Left ventricle myocardium inferior (tissue), 1 donor: Measurements from ENCODE around the gene MED12L. TPM values are rescaled to one million over a fixed set of nuclear protein-coding genes. Genes with fewer than 3 reads are reported as not detected.

Experiments
- DNase-seq: peaks from one replicate; pipeline ENCODE4 v3.0.0-alpha.2; 2020
- H3K27ac ChIP-seq: fragments of 200-600 bp; replicated peaks from 2 replicates; pipeline ENCODE4 v1.8.0; 2021
- H3K27me3 ChIP-seq: fragments of 200-600 bp; 2 replicates; pipeline ENCODE4 v1.8.0; 2021; ENCODE audit warnings: low read depth
- H3K36me3 ChIP-seq: fragments of 200-600 bp; 2 replicates; pipeline ENCODE4 v1.8.0; 2021
- H3K4me1 ChIP-seq: fragments of 200-600 bp; 2 replicates; pipeline ENCODE4 v1.8.0; 2021
- H3K4me3 ChIP-seq: fragments of 200-600 bp; 2 replicates; pipeline ENCODE4 v1.8.0; 2021; ENCODE audit warnings: mild to moderate bottlenecking, moderate library complexity
- H3K9me3 ChIP-seq: fragments of 200-600 bp; replicated peaks from 2 replicates; pipeline ENCODE4 v1.8.0; 2021
- intact Hi-C: fragments of 100-400 bp; cut with micrococcal nuclease; formaldehyde crosslinking; loops from one replicate; pipeline ENCODE4 v1.11.0; 2022
- total RNA-seq: library from RNA; stranded (reverse); fragmentation: NEBNext Ultra II Directional; extraction: Animal tissue kit (Norgen Biotek cat#: 25700); gene quantifications from one replicate; pipeline ENCODE4 v1.2.1, GENCODE V29; 2021
- TF ChIP-seq, protein P1 (sequence below): fragments of 200-600 bp; IDR thresholded peaks from 2 replicates; pipeline ENCODE4 v1.8.0; 2021; ENCODE audit warnings: antibody characterized with exemption, mild to moderate bottlenecking, borderline replicate concordance
- donor health status: DM: no; HTN: yes; CAD: no; lungs with severe emphysema.

Gene MED12L
- total RNA-seq, 1 donor from 2014 or later: 0.82 TPM

DNA sequence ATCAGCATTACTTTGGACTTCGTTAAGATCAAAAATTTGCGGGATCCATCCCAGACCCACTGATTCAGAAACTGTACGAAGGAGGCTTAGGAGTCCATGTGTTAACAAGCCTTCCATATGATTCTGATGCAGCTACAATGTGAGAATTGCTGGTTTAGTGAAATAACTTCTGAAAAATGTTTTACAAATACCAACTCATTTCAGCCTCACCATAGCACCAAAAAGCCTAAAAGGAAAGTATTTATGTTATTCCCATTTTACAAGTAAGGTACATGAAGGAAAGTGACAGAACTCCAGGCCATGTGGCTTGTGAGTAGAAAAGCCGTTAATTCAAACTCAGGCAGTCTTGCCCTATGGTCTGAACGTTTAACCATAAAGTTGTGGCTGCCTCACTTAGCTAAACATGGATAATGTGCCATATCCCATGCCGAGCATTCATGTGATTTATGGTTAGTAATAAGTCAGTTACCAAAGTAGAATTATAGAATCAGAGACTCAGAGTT, 376.9 kb downstream of the MED12L start:
- no peak overlapping the region for H3K27ac ChIP-seq
- no peaks in the 10 kb centered on the region for H3K9me3 ChIP-seq
- TF ChIP-seq, protein P1, sequence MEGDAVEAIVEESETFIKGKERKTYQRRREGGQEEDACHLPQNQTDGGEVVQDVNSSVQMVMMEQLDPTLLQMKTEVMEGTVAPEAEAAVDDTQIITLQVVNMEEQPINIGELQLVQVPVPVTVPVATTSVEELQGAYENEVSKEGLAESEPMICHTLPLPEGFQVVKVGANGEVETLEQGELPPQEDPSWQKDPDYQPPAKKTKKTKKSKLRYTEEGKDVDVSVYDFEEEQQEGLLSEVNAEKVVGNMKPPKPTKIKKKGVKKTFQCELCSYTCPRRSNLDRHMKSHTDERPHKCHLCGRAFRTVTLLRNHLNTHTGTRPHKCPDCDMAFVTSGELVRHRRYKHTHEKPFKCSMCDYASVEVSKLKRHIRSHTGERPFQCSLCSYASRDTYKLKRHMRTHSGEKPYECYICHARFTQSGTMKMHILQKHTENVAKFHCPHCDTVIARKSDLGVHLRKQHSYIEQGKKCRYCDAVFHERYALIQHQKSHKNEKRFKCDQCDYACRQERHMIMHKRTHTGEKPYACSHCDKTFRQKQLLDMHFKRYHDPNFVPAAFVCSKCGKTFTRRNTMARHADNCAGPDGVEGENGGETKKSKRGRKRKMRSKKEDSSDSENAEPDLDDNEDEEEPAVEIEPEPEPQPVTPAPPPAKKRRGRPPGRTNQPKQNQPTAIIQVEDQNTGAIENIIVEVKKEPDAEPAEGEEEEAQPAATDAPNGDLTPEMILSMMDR: no peak
- intact Hi-C loops: loop anchor here (10.0 kb wide), 1 partner anchor 372 kb away; no protein-coding TSS in a partner anchor
- H3K4me1 ChIP-seq: peaks cover 9% of the 10 kb centered on the region
- H3K4me3 ChIP-seq: no peak overlapping the region
- no peak for DNase-seq
- peaks cover 51% of the 10 kb centered on the region for H3K27me3 ChIP-seq
- no peaks in the 10 kb centered on the region for H3K36me3 ChIP-seq

GRCh38 chr3:151462991-151463390, 377.5 kb downstream of the MED12L start:
- intact Hi-C loops: loop anchor here (10.0 kb wide), 1 partner anchor 372 kb away; no protein-coding TSS in a partner anchor
- Histone ChIP-seq H3K36me3 (no peaks in the 10 kb centered on the region), H3K9me3 (no peaks in the 10 kb centered on the region), H3K27ac (no peak overlapping the region), H3K4me1 (peaks cover 9% of the 10 kb centered on the region), H3K27me3 (peaks cover 51% of the 10 kb centered on the region), H3K4me3 (no peak overlapping the region)
- DNase-seq: no peak
- TF ChIP-seq, protein P1: no peak

DNA sequence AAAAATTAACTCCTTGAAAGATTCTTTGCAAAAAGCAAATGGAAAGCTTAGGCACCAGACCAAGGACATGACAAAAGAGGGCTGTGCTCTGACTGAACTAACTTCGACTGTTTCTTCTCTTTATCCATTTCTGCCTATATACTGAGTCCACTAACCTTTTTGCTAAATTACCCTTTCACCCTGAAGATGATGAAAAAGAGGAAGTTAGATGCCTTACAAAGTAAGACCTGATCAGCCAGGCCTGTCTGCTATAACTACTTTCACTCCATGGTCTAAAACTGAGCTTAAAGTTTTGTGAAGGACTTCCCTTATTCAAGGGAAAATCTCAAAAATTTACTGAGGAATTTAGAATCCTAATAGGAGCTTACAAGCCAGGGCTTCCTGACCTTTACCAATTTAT, 381.6 kb downstream of the MED12L start:
- Histone ChIP-seq H3K36me3 (no peaks in the 10 kb centered on the region), H3K4me1 (no peaks in the 10 kb centered on the region), H3K27me3 (peaks cover 22% of the 10 kb centered on the region), H3K27ac (no peak overlapping the region), H3K4me3 (no peak overlapping the region), H3K9me3 (no peaks in the 10 kb centered on the region)
- TF ChIP-seq, protein P1: no peak
- intact Hi-C loops: loop anchor here (10.0 kb wide), 1 partner anchor 368 kb away; no protein-coding TSS in a partner anchor
- no peak for DNase-seq

DNA sequence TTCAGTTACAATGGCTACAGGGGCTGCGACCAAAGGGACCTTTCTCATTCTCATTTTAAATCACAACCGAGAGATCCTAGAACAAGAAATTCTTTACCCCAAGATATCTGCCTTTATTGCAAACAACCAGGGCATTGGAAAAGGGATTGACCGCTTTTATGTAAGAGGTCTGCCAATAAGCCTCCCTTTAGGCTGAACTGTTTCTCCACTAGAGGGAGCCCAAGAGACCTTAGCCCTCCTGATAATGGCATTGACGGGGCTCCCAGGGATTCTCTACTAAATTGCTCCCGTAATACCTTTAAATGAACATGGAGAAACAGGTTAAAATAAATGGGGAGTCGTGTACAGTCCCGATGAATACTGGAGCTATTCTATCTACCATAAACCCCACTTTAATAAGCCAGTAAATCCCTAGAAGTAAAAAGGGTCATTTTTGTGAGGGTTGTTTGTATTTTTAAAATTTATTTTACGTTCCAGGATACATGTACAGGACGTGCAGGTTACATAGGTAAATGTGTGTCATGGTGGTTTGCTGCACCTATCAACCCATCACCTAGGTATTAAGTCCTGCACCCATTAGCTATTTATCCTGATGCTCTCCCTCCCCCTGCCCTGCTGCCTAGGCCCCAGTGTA, 382.9 kb downstream of the MED12L start:
- Histone ChIP-seq H3K27ac (no peak overlapping the region), H3K9me3 (no peaks in the 10 kb centered on the region), H3K4me3 (no peak overlapping the region), H3K36me3 (no peaks in the 10 kb centered on the region), H3K4me1 (no peaks in the 10 kb centered on the region), H3K27me3 (peaks cover 8% of the 10 kb centered on the region)
- TF ChIP-seq, protein P1: peak; percentile 89
- intact Hi-C loops: loop anchor here (10.0 kb wide), 1 partner anchor 366 kb away; no protein-coding TSS in a partner anchor
- DNase-seq: no peak

DNA sequence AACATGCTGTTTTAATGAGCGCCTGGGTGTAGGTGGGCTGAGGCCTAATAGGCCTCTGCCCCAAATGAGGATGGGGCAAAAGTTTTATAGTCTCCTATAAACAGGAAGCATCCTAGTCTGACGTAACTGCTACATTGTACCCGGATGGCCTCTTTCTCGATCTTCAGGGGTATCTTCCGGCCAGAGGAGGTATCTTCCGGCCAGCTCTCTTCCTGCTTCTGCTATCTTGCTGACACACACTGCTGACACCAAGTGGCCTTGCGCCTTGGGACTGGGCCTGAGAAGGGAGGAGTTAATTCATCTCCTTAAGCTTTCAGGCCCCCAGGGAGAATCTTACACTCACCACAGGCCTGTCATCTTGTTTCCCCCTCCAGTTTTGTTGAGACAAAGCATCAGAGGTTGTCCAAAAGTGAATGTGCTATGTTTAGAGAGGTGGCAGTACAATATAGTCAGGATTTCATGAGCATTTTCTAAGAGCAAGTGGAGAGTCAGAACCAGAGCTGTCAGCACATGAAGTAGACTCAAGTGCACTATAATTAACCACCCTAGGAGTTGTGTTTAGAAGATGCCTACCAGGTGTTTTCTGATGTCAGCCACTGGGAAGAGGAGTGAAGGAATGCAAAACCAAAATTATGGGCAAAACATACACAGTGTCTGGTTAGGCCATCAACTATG, 391.0 kb downstream of the MED12L start:
- Histone ChIP-seq H3K4me3 (no peak overlapping the region), H3K27me3 (no peaks in the 10 kb centered on the region), H3K9me3 (peaks cover under 1% of the 10 kb centered on the region), H3K27ac (no peak overlapping the region), H3K36me3 (no peaks in the 10 kb centered on the region), H3K4me1 (peaks cover 4% of the 10 kb centered on the region)
- TF ChIP-seq, protein P1: no peak
- intact Hi-C loops: no loop called here
- no peak for DNase-seq
